ENCODE measurements around the gene PNPLA3.
A peak's percentile ranks its signal among the peaks of the same experiment; 100 is the strongest.

DNA sequence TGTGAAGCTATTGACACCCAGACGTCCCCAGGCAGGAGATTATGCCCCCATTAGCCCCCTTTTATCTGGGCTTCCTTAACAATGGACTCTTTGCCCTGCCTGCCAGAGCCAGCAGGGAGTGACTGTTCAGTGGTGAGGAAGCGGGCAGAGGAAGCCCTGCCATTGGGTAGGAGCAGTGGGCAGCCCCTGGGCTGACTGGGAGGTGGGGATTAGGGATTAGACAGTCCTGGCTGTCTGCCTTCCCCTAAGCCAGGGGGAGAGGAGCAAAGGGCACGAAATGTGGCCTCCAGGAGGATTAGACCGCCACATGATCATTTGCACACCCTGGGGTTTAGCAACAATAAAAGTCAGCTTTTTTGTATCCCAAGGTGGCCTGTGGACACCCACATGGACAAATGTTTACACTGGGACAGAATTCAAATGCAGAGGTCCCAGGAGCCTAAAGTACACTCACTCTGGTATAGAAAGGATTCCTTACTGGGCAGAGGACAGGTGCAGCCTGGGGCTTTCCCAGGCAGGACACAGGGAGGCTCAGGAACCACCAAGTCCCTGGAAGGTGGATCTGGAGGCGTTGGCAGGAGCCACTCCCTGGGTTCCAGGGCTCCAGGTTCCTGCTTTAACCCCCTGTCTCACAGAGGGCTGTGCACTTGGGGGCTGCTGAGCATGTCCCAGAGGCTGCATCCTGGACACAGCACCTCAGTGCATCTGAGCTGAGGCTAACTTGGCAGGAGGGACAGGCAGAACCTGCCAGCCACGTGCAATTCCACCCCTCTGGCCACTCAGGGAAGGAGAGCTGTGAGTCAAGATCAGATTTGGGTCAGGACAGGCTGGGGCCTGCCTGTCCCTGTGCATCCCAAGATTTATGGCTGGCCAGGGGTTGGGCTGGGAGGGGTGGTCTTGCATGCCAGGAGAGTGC, 2.1 kb downstream of the PNPLA3 start:
- TF ChIP-seq CTCF (IDR thresholded peaks at IDR 0.05) (no peak), POLR2A (IDR thresholded peaks at IDR 0.05) (peak; percentile 90)
